ENCODE measurements around the gene SLC6A1. TPM values are rescaled to one million over a fixed set of nuclear protein-coding genes. Genes with fewer than 3 reads are reported as not detected.

SLC6A1 gene
- total and polyA plus RNA-seq, 4 donors: 16.0 to 71.9 (median 33.8) TPM

GRCh38 chr3:11088831-11089230, 96.3 kb downstream of the SLC6A1 start:
- Histone ChIP-seq H3K27ac (ENCODE audit: low read depth in 1 of 2, low read length in 2 of 2) (no peak overlapping the region), H3K9ac (ENCODE audit: low read depth in 1 of 2, low read length in 2 of 2) (no peak overlapping the region), H3K9me3 (ENCODE audit: control insufficient read depth in 4 of 4, low read length in 3 of 4) (peaks cover 0 to 6% (median 3%) of the 10 kb centered on the region in 4 donors), H3K4me1 (ENCODE audit: control insufficient read depth in 4 of 4, insufficient read depth in 4 of 4, low read length in 3 of 4) (no peaks in the 10 kb centered on the region), H3K36me3 (ENCODE audit: control insufficient read depth in 4 of 4, insufficient read depth in 3 of 4, low read depth in 1 of 4, low read length in 3 of 4) (no peaks in the 10 kb centered on the region), H3K4me3 (ENCODE audit: low read depth in 1 of 3, low read length in 3 of 3) (no peak overlapping the region), H3K27me3 (ENCODE audit: control insufficient read depth in 4 of 4, insufficient read depth in 4 of 4, low read length in 3 of 4) (no peaks in the 10 kb centered on the region)
- no peak for DNase-seq (ENCODE audit: low spot score)
- TF ChIP-seq HNF4A (conservative IDR thresholded peaks at IDR 0.05) (no peak), RXRA (IDR thresholded peaks at IDR 0.05) (no peak), REST (IDR thresholded peaks at IDR 0.05) (no peak), ATF3 (IDR thresholded peaks at IDR 0.05) (no peak), JUND (IDR thresholded peaks at IDR 0.05) (no peak), RAD21 (IDR thresholded peaks at IDR 0.05) (no peak), NR2F2 (IDR thresholded peaks at IDR 0.05) (no peak), EGR1 (IDR thresholded peaks at IDR 0.05; ENCODE audit: low read depth in 2 of 2) (no peak), SP1 (IDR thresholded peaks at IDR 0.05) (no peak), GABPA (IDR thresholded peaks at IDR 0.05 in 1 of 2, conservative IDR thresholded peaks at IDR 0.05 in 1 of 2) (no peak), FOXA1 (IDR thresholded peaks at IDR 0.05) (no peak), CTCF (IDR thresholded peaks at IDR 0.05; ENCODE audit: low read depth, low read length, missing input control) (no peak), ZBTB33 (IDR thresholded peaks at IDR 0.05) (no peak), HNF4G (IDR thresholded peaks at IDR 0.05) (no peak), MAX (IDR thresholded peaks at IDR 0.05) (no peak), FOXA2 (IDR thresholded peaks at IDR 0.05) (no peak), TAF1 (conservative IDR thresholded peaks at IDR 0.05) (no peak), YY1 (IDR thresholded peaks at IDR 0.05) (no peak)
- 73% methylated on average over 4 of the region's 4 CpGs for WGBS

Other genes starting within 250 kb of the SLC6A1 start
- 1 to 10 TPM in 1 of 2 donors, under 1 TPM in 1; under 0.01 to 7.1 TPM for gene SLC6A11, start 176.5 kb upstream of the SLC6A1 start, total RNA-seq
- under 1 TPM in 1 of 2 donors, not detected in 1; 0.01 TPM for gene SLC6A11, start 176.5 kb upstream of the SLC6A1 start, polyA plus RNA-seq
- gene HRH1, start 161.7 kb downstream of the SLC6A1 start, total RNA-seq: 1 to 10 TPM in 1 of 2 donors, under 1 TPM in 1; 0.33 to 1.3 TPM
- gene HRH1, start 161.7 kb downstream of the SLC6A1 start, polyA plus RNA-seq: under 1 TPM; 0.07 to 0.29 TPM

All from liver (tissue), 9 donors.